Adrenal gland (tissue), 12 donors: ENCODE results near the gene SPEF1. TPM values are rescaled to one million over a fixed set of nuclear protein-coding genes. Genes with fewer than 3 reads are reported as not detected.

Experiments
- DNase-seq, 7 donors: peaks; one replicate each; pipeline ENCODE4 v3.0.0-alpha.2; 2019 to 2020
- H3K27ac ChIP-seq, 5 donors: fragments of 200-600 bp; sonication (generic) in 4 of 5; 1 replicate in 3 of 5; 2 replicates in 2 of 5; pipeline versions ENCODE4 v1.5.1 to v1.8.0; 2016 to 2020; ENCODE audit warnings: mild to moderate bottlenecking in 1 of 5
- H3K27me3 ChIP-seq: fragments of 200-600 bp; 2 replicates; pipeline ENCODE4 v1.8.0; 2021
- H3K36me3 ChIP-seq, 2 donors: fragments of 200-600 bp; replicated peaks in 1 of 2; 1 replicate in 1 of 2; 2 replicates in 1 of 2; pipeline versions ENCODE4 v1.5.1 to v1.8.0; 2018 to 2022
- H3K4me1 ChIP-seq, 2 donors: fragments of 200-600 bp; replicated peaks in 1 of 2; 1 replicate in 1 of 2; 2 replicates in 1 of 2; pipeline versions ENCODE4 v1.5.1 to v1.8.0; 2018 to 2021
- H3K4me3 ChIP-seq, 4 donors: fragments of 200-600 bp; sonication (generic) in 3 of 4; one replicate each; pipeline ENCODE4 v1.5.1; 2016 to 2018
- H3K9me3 ChIP-seq, 3 donors: fragments of 200-600 bp; sonication (generic) in 1 of 3; replicated peaks in 1 of 3; 1 replicate in 2 of 3; 2 replicates in 1 of 3; pipeline versions ENCODE4 v1.5.1 to v1.8.0; 2016 to 2021
- CTCF ChIP-seq, 6 experiments: fragments of 450-650 bp in 4 of 6; fragments of 200-600 bp in 2 of 6; sonication (generic) in 1 of 6; IDR thresholded peaks; 1 replicate in 5 of 6; 2 replicates in 1 of 6; pipeline versions ENCODE4 v1.5.1 to v1.8.0; 2016 to 2021; ENCODE audit warnings: antibody characterized with exemption in 6 of 6, mild to moderate bottlenecking in 2 of 6, moderate library complexity in 1 of 6
- POLR2A ChIP-seq, 2 donors: fragments of 450-650 bp; IDR thresholded peaks; one replicate each; pipeline ENCODE4 v1.6.1; 2017; ENCODE audit warnings: antibody characterized with exemption in 2 of 2, mild to moderate bottlenecking in 2 of 2, moderate library complexity in 1 of 2
- WGBS, 4 donors: extraction: QIAGEN DNeasy Blood & Tissue Kit in 2 of 4; methylation state at CpG; one replicate each; pipeline versions ENCODE4 v1.1.5 to v1.1.7; 2013 to 2017; 5-methylcytosine and 5-hydroxymethylcytosine counted together
- intact Hi-C, 2 donors: fragments of 100-400 bp; cut with DNase I; formaldehyde crosslinking; loops; one replicate each; pipeline versions ENCODE4 v1.14.1 to v1.15.0; 2022 to 2023
- polyA plus RNA-seq, 3 donors: library from polyadenylated mRNA; stranded (reverse); fragments of 200-250 nt in 2 of 3; fragments of 350-450 nt in 1 of 3; fragmentation: Illumina TruSeq in 1 of 3; extraction: RNeasy Lipid Tissue Mini Kit (QIAGEN cat#74804) in 1 of 3; gene quantifications; one replicate each; pipeline ENCODE4 v1.2.3, GENCODE V29; 2013 to 2014
- total RNA-seq, 9 donors: library from RNA; depleted of rRNA in 4 of 9; stranded (reverse); fragments of >200 nt in 4 of 9; fragments of 120-200 nt in 1 of 9; fragmentation: NEBNext Ultra II Directional in 1 of 9; extraction: Animal tissue kit (Norgen Biotek cat#: 25700) in 1 of 9; gene quantifications; one replicate each; pipeline versions ENCODE4 v1.1.0 to v1.2.4, GENCODE V29; 2013 to 2023
- donor health status: healthy with polysubstance abuse.
- donor health status: Bipolar disorder and iron deficiency.
- donor health status: DM: yes; HTN: yes; CAD: no.
- donor health status: DM: no; HTN: no; CAD: no.
- donor health status: DM: no; HTN: no; CAD: no.
- donor health status: DM: yes; HTN: yes; CAD: no.

SPEF1 gene
- total and polyA plus RNA-seq, 12 donors: 0.14 to 1.4 (median 0.38) TPM; not detected in 2

DNA sequence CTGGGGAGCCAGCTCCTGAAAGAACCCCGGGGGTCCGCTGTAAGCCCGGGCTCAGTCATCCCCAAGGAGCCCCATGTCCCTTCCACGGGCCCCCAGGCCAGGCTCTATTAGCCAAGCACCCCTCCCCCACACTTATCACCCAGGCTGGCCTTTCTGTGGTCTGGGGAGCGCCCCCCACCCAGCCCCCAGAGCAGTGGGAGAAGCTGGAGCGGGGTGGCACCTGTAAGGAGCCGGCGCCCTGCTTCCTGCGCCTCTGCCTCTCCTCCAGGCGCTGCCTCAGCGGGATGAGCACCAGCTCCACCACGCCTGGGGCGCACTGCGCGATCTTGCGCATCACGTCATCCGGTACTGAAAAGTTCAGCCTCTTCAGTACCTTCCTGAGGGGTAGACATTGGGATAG, 2.3 kb downstream of the SPEF1 start:
- peak in 1 of 7 donors; percentile 26 for DNase-seq
- H3K27me3 ChIP-seq: no peaks in the 10 kb centered on the region
- H3K4me1 ChIP-seq: peaks cover 9 to 26% of the 10 kb centered on the region in 2 donors
- no peaks in the 10 kb centered on the region for H3K36me3 ChIP-seq
- TF ChIP-seq CTCF (IDR thresholded peaks at IDR 0.05) (no peak), POLR2A (IDR thresholded peaks at IDR 0.05) (no peak)
- no peak overlapping the region for H3K27ac ChIP-seq
- no peak overlapping the region for H3K4me3 ChIP-seq
- 29 to 56% (median 36%) methylated on average over 14 to 18 of the region's 18 CpGs for WGBS, 4 donors
- H3K9me3 ChIP-seq: no peaks in the 10 kb centered on the region
- intact Hi-C loops: no loop called here

- Histone ChIP-seq H3K4me3 (peak overlapping the region in 2 of 4 donors; percentile 36 to 64), H3K27ac (no peak overlapping the region), H3K36me3 (no peaks in the 10 kb centered on the region), H3K4me1 (peaks cover 9 to 23% of the 10 kb centered on the region in 2 donors), H3K9me3 (no peaks in the 10 kb centered on the region), H3K27me3 (no peaks in the 10 kb centered on the region)
- WGBS, 4 donors: 1 to 6% (median 5%) methylated on average over 20 to 70 of the region's 70 CpGs
- intact Hi-C loops: no loop called here
- DNase-seq: peak in 5 of 7 donors; percentile 53 to 69 (median 64)
- no peak for TF ChIP-seq POLR2A (IDR thresholded peaks at IDR 0.05)
- no peak for TF ChIP-seq CTCF (IDR thresholded peaks at IDR 0.05)
Measured at GRCh38 chr20:3777716-3778629, 3.3 kb downstream of the SPEF1 start.

GRCh38 chr20:3777381-3777715, 3.9 kb downstream of the SPEF1 start:
- H3K27ac ChIP-seq: no peak overlapping the region
- H3K9me3 ChIP-seq: no peaks in the 10 kb centered on the region
- no peaks in the 10 kb centered on the region for H3K36me3 ChIP-seq
- peak overlapping the region in 2 of 4 donors; percentile 36 to 64 for H3K4me3 ChIP-seq
- intact Hi-C loops: no loop called here
- H3K27me3 ChIP-seq: no peaks in the 10 kb centered on the region
- 7 to 21% (median 12%) methylated on average over 6 to 16 of the region's 16 CpGs for WGBS, 4 donors
- TF ChIP-seq CTCF (IDR thresholded peaks at IDR 0.05) (no peak), POLR2A (IDR thresholded peaks at IDR 0.05) (no peak)
- no peak for DNase-seq
- peaks cover 9 to 23% of the 10 kb centered on the region in 2 donors for H3K4me1 ChIP-seq

- TF ChIP-seq CTCF (IDR thresholded peaks at IDR 0.05): no peak
- TF ChIP-seq POLR2A (IDR thresholded peaks at IDR 0.05): no peak
- 82 to 90% (median 88%) methylated on average over 4 of the region's 4 CpGs for WGBS, 4 donors
- Histone ChIP-seq H3K9me3 (no peaks in the 10 kb centered on the region), H3K4me1 (peaks cover 9 to 14% of the 10 kb centered on the region in 2 donors), H3K4me3 (no peak overlapping the region), H3K27ac (no peak overlapping the region), H3K36me3 (no peaks in the 10 kb centered on the region), H3K27me3 (no peaks in the 10 kb centered on the region)
- DNase-seq: no peak
- intact Hi-C loops: no loop called here
Measured at GRCh38 chr20:3775457-3776108, 5.7 kb downstream of the SPEF1 start.
